Measurements from ENCODE around the gene PAX7. TPM values are rescaled to one million over a fixed set of nuclear protein-coding genes. Genes with fewer than 3 reads are reported as not detected.

The PAX7 gene
- polyA plus RNA-seq, 1 donor from 2014 or later = not detected

DNA sequence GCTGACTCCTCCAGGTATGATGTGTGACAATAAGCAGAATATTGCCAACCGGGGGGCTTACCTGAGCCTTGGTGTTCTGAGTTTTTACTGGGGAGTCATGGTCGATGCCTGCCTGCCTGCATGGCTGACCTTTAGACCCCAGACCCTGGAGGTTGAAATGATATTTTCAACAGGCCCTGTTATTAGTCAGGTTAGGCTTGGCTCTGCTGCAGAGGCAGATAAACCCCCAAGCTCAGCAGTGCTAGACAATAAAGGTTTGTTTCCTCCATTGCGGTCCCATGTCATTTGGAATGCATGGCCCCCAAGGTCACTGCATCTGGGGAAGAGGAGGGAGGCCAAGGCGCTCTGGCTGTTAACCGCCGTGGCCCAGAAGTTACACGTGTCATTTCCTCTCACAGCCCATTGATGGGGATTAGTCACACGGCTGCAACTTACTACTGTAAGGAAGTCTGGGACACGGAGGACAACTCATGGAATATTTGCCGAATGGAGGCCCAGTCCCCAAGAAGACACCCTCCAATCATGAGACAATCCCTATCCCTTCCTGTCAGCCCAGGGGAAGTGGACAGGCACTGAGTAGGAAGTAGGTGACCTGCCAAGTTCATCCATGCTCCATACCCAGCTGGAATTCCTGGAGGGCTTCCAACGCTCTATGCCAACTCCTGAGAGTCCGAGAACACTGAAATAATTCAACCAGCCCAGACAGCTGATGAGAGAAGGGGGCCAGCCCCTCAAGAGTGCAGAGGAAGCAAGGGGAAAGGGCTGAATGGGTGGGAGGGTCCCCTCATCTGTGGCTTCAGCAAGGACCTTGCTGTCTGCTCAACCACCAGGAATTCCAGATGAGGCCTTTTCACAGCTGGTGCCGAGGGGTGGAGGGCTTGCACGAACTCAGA is 131.5 kb downstream of the PAX7 start:
- TF ChIP-seq EP300 (conservative IDR thresholded peaks at IDR 0.05; ENCODE audit: poor library complexity, severe bottlenecking) = no peak
- TF ChIP-seq, protein P1, sequence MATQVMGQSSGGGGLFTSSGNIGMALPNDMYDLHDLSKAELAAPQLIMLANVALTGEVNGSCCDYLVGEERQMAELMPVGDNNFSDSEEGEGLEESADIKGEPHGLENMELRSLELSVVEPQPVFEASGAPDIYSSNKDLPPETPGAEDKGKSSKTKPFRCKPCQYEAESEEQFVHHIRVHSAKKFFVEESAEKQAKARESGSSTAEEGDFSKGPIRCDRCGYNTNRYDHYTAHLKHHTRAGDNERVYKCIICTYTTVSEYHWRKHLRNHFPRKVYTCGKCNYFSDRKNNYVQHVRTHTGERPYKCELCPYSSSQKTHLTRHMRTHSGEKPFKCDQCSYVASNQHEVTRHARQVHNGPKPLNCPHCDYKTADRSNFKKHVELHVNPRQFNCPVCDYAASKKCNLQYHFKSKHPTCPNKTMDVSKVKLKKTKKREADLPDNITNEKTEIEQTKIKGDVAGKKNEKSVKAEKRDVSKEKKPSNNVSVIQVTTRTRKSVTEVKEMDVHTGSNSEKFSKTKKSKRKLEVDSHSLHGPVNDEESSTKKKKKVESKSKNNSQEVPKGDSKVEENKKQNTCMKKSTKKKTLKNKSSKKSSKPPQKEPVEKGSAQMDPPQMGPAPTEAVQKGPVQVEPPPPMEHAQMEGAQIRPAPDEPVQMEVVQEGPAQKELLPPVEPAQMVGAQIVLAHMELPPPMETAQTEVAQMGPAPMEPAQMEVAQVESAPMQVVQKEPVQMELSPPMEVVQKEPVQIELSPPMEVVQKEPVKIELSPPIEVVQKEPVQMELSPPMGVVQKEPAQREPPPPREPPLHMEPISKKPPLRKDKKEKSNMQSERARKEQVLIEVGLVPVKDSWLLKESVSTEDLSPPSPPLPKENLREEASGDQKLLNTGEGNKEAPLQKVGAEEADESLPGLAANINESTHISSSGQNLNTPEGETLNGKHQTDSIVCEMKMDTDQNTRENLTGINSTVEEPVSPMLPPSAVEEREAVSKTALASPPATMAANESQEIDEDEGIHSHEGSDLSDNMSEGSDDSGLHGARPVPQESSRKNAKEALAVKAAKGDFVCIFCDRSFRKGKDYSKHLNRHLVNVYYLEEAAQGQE (IDR thresholded peaks at IDR 0.05; ENCODE audit: borderline replicate concordance) = no peak
- no peak overlapping the region for H3K4me3 ChIP-seq (ENCODE audit: low read length)
- no peaks in the 10 kb centered on the region for H3K9me2 ChIP-seq (ENCODE audit: insufficient read depth, low read length)
- H2AFZ ChIP-seq (ENCODE audit: low read depth, low read length) = no peak overlapping the region
- no peak overlapping the region for H3K4me2 ChIP-seq (ENCODE audit: low read length)
- no peak overlapping the region for H3K9ac ChIP-seq (ENCODE audit: low read length)
- no peaks in the 10 kb centered on the region for H3K36me3 ChIP-seq (ENCODE audit: insufficient read depth, low read length)
- H3K27me3 ChIP-seq (ENCODE audit: insufficient read depth, low read depth, low read length) = no peaks in the 10 kb centered on the region
- no peaks in the 10 kb centered on the region for H3F3A ChIP-seq (ENCODE audit: insufficient read depth, low read length, poor library complexity, severe bottlenecking)
- H3K79me2 ChIP-seq (replicated peaks; ENCODE audit: insufficient read depth, low read length) = no peaks in the 10 kb centered on the region
- no peaks in the 10 kb centered on the region for H3K9me3 ChIP-seq (ENCODE audit: low read length)
- no peaks in the 10 kb centered on the region for H4K20me1 ChIP-seq (ENCODE audit: insufficient read depth)
- H3K27ac ChIP-seq (ENCODE audit: low read length) = no peak overlapping the region

DNA sequence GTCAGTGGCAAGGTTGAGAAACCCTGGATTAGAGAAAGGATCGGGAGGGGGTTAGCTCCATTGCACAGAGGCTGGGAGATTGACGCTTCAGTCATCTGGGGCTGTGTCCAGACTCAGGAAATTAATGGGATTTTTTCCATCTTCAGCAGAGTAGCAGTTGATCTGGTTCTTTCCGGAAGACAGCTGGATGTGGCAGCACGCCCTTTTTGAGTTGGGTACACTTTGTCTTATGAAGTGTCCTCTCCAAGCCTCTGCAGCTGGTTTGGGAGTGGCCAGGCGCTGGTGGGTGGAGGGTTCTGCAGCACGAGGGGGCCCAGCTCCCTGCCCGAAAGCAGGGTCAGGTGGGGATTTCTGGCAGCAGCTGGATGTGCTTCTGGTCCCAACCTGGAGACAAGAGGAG is 133.7 kb downstream of the PAX7 start:
- no peaks in the 10 kb centered on the region for H3K9me3 ChIP-seq (ENCODE audit: low read length)
- no peaks in the 10 kb centered on the region for H3F3A ChIP-seq (ENCODE audit: insufficient read depth, low read length, poor library complexity, severe bottlenecking)
- no peak overlapping the region for H3K4me3 ChIP-seq (ENCODE audit: low read length)
- H3K4me2 ChIP-seq (ENCODE audit: low read length) = no peak overlapping the region
- no peaks in the 10 kb centered on the region for H3K36me3 ChIP-seq (ENCODE audit: insufficient read depth, low read length)
- H3K9me2 ChIP-seq (ENCODE audit: insufficient read depth, low read length) = no peaks in the 10 kb centered on the region
- H3K27ac ChIP-seq (ENCODE audit: low read length) = no peak overlapping the region
- no peaks in the 10 kb centered on the region for H4K20me1 ChIP-seq (ENCODE audit: insufficient read depth)
- no peak overlapping the region for H3K9ac ChIP-seq (ENCODE audit: low read length)
- no peaks in the 10 kb centered on the region for H3K79me2 ChIP-seq (replicated peaks; ENCODE audit: insufficient read depth, low read length)
- H2AFZ ChIP-seq (ENCODE audit: low read depth, low read length) = no peak overlapping the region
- no peaks in the 10 kb centered on the region for H3K27me3 ChIP-seq (ENCODE audit: insufficient read depth, low read depth, low read length)
- TF ChIP-seq, protein P1 (IDR thresholded peaks at IDR 0.05; ENCODE audit: borderline replicate concordance) = no peak
- TF ChIP-seq EZH2 (IDR thresholded peaks at IDR 0.05; ENCODE audit: borderline replicate concordance, insufficient read depth, low read length, poor library complexity, severe bottlenecking) (no peak), TAF1 (IDR thresholded peaks at IDR 0.05; ENCODE audit: low read depth) (no peak), RAD21 (conservative IDR thresholded peaks at IDR 0.05) (no peak), EP300 (conservative IDR thresholded peaks at IDR 0.05; ENCODE audit: poor library complexity, severe bottlenecking) (no peak), MXI1 (conservative IDR thresholded peaks at IDR 0.05; ENCODE audit: poor library complexity, severe bottlenecking) (no peak), POLR2AphosphoS5 (IDR thresholded peaks at IDR 0.05) (no peak), SMC3 (conservative IDR thresholded peaks at IDR 0.05; ENCODE audit: poor library complexity) (no peak)
- TF ChIP-seq, protein P2, sequence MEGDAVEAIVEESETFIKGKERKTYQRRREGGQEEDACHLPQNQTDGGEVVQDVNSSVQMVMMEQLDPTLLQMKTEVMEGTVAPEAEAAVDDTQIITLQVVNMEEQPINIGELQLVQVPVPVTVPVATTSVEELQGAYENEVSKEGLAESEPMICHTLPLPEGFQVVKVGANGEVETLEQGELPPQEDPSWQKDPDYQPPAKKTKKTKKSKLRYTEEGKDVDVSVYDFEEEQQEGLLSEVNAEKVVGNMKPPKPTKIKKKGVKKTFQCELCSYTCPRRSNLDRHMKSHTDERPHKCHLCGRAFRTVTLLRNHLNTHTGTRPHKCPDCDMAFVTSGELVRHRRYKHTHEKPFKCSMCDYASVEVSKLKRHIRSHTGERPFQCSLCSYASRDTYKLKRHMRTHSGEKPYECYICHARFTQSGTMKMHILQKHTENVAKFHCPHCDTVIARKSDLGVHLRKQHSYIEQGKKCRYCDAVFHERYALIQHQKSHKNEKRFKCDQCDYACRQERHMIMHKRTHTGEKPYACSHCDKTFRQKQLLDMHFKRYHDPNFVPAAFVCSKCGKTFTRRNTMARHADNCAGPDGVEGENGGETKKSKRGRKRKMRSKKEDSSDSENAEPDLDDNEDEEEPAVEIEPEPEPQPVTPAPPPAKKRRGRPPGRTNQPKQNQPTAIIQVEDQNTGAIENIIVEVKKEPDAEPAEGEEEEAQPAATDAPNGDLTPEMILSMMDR (IDR thresholded peaks at IDR 0.05; ENCODE audit: poor library complexity, severe bottlenecking) = no peak
